Fibroblast of mammary gland (primary cell): Measurements from ENCODE around the gene GOLGA1.

Source experiments
- DNase-seq: peaks from one replicate; pipeline ENCODE4 v3.0.0-alpha.2; 2010; ENCODE audit warnings: low read depth
- H3K4me3 ChIP-seq: 2 replicates; pipeline ENCODE4 v1.5.1; 2011; ENCODE audit warnings: low read depth, mild to moderate bottlenecking, low read length, moderate library complexity; ENCODE audit not compliant: control insufficient read depth
- TF ChIP-seq, protein P1 (sequence below): conservative IDR thresholded peaks from 2 replicates; pipeline ENCODE4 v1.5.1; 2011; ENCODE audit warnings: low read depth, low read length, inconsistent platforms; ENCODE audit not compliant: control insufficient read depth, insufficient read depth

The GOLGA1 gene

DNA sequence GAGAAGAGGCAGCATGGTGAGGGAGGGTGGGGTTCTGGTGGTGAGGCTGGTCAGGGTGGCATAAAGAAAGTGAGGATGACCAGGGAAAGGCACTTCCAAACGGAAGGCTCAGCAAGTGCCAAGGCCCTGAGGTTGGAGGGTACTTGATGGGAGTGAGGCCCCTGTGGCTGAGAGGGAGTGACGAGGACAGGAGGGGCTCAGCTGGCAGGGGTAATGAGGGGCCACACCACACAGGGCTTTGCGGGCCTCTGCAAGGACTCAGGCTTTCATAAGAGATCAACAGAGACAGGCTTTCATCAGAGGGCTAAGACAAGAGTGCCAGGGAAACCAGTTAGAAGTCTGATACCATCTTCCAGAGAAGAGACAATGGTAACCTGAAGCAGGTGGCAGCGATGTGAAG lies 55.3 kb downstream of the GOLGA1 start:
- TF ChIP-seq, protein P1, sequence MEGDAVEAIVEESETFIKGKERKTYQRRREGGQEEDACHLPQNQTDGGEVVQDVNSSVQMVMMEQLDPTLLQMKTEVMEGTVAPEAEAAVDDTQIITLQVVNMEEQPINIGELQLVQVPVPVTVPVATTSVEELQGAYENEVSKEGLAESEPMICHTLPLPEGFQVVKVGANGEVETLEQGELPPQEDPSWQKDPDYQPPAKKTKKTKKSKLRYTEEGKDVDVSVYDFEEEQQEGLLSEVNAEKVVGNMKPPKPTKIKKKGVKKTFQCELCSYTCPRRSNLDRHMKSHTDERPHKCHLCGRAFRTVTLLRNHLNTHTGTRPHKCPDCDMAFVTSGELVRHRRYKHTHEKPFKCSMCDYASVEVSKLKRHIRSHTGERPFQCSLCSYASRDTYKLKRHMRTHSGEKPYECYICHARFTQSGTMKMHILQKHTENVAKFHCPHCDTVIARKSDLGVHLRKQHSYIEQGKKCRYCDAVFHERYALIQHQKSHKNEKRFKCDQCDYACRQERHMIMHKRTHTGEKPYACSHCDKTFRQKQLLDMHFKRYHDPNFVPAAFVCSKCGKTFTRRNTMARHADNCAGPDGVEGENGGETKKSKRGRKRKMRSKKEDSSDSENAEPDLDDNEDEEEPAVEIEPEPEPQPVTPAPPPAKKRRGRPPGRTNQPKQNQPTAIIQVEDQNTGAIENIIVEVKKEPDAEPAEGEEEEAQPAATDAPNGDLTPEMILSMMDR, result no peak
- no peak for DNase-seq
- H3K4me3 ChIP-seq, result no peak overlapping the region

DNA sequence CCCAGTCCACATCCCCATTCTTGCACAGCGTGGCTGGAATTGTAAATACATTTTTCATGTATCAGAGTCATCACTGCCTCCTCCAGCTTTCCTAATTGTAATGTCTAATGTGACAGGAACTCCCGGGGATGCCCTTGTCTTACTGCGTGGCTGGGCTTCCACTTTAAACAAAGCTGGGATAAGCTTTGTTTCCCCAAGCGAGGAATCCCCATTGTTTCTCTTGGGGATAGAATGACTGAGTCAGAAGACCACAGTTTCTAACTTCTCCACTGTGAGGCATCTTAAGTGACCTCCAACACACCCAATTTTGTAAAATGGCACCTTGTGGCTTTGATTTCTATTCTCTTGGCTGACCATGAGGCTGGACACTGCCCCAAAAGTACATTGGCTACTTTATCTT lies 56.5 kb downstream of the GOLGA1 start:
- H3K4me3 ChIP-seq, result no peak overlapping the region
- TF ChIP-seq, protein P1, result no peak
- DNase-seq, result no peak

DNA sequence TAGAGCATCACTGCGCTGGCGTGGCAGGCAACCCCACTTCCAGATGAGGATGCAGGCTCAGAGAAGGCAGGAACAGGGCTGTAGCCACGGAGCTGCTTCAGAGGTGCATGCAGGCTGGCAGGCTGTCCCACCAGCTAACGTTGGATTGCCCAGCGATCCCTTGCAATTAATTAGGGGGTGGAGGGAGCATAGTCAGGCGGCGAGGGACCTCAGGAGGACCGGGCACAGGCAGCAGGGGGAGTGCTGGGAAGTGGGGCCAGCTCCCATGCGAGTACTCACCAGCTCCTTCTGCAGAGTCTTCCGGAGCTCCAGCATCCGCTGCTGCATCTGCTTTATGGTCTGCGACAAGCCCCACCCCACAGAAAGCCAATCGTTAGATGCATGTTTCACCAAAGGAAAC lies 58.7 kb downstream of the GOLGA1 start:
- no peak for DNase-seq
- no peak overlapping the region for H3K4me3 ChIP-seq
- TF ChIP-seq, protein P1, result no peak

DNA sequence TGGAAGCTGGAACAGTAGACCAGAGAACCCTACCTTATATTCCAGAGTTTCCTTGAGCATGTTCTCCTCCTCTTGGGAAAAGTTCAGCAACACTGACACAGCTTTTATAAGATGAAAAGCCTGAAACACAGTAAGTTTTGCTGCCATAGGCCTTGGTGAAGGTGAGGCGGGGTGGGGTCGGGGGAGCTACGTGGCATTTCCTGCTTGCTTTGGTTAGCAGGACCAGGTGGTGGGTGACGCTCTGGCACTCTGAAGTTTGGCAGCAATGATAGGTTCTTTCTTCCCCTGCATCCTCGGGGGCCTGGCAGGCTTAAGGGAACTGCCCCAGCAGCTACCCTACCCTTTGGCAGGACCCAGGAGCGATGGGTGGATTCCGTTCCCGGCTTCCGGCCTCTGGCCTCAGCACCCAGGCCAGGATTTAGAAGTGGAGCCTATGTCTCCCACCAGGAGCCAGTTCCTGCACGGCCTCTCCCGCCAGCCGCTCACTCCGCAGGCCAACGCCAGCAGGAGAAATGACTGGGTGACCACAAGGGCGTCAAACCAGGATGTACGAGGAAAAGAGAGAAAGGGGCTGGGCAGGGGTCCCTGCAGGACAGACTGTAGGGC lies 59.6 kb downstream of the GOLGA1 start:
- TF ChIP-seq, protein P1, result no peak
- DNase-seq, result no peak
- no peak overlapping the region for H3K4me3 ChIP-seq

DNA sequence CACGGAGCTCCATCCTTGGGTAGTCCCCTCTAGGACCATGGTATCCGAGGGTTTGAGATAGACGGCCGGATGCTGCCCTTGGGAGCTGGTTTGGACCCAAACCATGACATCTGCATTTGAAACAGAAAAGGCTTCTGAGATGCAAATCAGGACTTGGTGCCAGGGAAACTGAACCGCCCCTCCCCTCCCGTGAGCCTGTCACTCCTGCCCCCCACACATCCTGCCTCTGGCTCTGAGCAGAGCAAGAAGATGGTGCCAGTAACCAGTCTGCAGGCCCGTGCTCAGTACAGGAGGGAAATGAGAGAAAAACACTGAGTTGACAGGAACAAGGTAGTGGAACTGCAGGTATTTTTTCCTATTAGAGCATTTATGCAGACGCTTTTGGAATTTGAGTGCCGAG lies 60.4 kb downstream of the GOLGA1 start:
- TF ChIP-seq, protein P1, result no peak
- DNase-seq, result no peak

DNA sequence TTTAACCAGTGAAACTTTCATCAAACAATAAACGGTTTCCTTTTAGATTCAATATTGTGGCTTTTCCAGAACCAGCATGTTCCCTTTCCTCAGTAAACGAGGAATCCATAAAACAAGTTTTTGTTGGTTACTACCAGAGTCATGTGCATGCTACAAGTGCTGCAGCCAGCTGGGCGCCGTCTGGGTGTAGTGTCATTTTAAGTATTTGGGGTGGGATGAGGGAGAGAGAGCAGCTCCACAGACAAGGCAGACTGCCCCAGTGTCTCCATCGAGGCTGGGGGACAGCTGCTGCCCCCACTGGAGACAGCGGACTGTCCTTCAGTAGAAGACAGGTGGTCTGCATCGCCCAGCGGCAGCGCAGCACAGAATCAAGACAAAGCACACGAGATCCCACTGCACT lies 61.7 kb downstream of the GOLGA1 start:
- H3K4me3 ChIP-seq, result no peak overlapping the region
- TF ChIP-seq, protein P1, result no peak
- DNase-seq, result no peak

More for the DNA sequence above, 60.4 kb downstream of the GOLGA1 start:
- H3K4me3 ChIP-seq, result no peak overlapping the region

DNA sequence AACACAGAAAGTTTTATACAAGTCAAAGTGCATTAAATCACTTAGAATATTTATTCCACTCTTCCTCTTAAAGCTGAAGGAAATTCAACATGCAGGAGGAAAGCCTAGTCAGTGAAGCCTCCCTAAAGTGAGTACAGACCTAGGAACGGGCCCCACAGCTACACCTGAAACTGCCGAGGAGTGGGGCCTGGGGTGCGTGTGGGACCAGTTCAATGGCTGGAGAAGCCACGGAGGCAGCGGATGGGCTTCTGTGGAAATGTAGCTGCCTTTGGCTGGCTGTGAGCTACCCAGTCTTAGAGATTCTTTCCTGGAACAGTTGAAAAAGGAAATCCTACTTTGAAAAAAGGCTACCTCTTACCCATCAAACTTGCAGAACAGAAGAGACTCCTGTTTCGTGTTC lies 62.4 kb downstream of the GOLGA1 start:
- TF ChIP-seq, protein P1, result no peak
- no peak overlapping the region for H3K4me3 ChIP-seq
- no peak for DNase-seq
